ENCODE data around the gene EIF1.

DNA sequence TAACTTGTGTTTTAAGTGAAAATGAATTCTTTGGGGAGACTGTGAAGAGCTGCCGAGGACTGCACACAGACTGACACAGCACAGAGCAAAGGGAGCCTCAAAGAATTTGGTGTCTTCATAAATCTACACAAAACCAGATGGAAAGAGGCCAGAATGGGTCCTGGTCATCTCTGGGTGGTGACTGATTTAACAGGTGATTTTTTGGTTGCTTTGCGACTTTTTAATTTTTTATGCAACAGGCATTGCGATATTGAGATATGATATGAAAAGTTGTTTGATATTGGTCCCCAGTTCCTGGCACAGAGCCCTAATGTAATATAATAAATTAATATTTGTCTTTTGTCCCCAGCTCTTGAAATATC lies 12.6 kb upstream of the EIF1 start:
- TF ChIP-seq, protein P1, sequence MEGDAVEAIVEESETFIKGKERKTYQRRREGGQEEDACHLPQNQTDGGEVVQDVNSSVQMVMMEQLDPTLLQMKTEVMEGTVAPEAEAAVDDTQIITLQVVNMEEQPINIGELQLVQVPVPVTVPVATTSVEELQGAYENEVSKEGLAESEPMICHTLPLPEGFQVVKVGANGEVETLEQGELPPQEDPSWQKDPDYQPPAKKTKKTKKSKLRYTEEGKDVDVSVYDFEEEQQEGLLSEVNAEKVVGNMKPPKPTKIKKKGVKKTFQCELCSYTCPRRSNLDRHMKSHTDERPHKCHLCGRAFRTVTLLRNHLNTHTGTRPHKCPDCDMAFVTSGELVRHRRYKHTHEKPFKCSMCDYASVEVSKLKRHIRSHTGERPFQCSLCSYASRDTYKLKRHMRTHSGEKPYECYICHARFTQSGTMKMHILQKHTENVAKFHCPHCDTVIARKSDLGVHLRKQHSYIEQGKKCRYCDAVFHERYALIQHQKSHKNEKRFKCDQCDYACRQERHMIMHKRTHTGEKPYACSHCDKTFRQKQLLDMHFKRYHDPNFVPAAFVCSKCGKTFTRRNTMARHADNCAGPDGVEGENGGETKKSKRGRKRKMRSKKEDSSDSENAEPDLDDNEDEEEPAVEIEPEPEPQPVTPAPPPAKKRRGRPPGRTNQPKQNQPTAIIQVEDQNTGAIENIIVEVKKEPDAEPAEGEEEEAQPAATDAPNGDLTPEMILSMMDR (IDR thresholded peaks at IDR 0.05; ENCODE audit: control extremely low read depth in 1 of 3, insufficient read depth in 1 of 3, low read depth in 1 of 3, low read length in 3 of 3), result no peak
- TF ChIP-seq POLR2A (IDR thresholded peaks at IDR 0.05; ENCODE audit: control extremely low read depth in 1 of 2, low read depth in 2 of 2, low read length in 2 of 2) (no peak), SUZ12 (IDR thresholded peaks at IDR 0.05; ENCODE audit: low read length) (no peak), YY1 (IDR thresholded peaks at IDR 0.05; ENCODE audit: low read depth, low read length) (no peak), RBBP5 (IDR thresholded peaks at IDR 0.05; ENCODE audit: borderline replicate concordance, low read depth, low read length) (no peak), ZNF274 (IDR thresholded peaks at IDR 0.05; ENCODE audit: borderline replicate concordance, extremely low read depth, low read length) (no peak), EZH2 (IDR thresholded peaks at IDR 0.05; ENCODE audit: low read depth, low read length, severe bottlenecking) (no peak), CEBPB (IDR thresholded peaks at IDR 0.05; ENCODE audit: low read depth, low read length) (no peak), CHD1 (IDR thresholded peaks at IDR 0.05; ENCODE audit: low read depth, low read length) (no peak), RAD21 (IDR thresholded peaks at IDR 0.05 in 1 of 2, conservative IDR thresholded peaks at IDR 0.05 in 1 of 2; ENCODE audit: low read depth in 2 of 2, low read length in 2 of 2) (no peak), TAF1 (IDR thresholded peaks at IDR 0.05; ENCODE audit: low read depth, low read length) (no peak), POLR2AphosphoS5 (IDR thresholded peaks at IDR 0.05; ENCODE audit: low read depth, low read length) (no peak), HDAC6 (IDR thresholded peaks at IDR 0.05; ENCODE audit: low read depth, low read length) (no peak)
